HG03108 (cell line): ENCODE measurements around the gene MAP1LC3B2.

Source experiments
- ATAC-seq: cut with Tn5 transposase; IDR thresholded peaks from one replicate; pipeline ENCODE4 v1.9.1; 2021; ENCODE audit warnings: moderate library complexity; ENCODE audit not compliant: unreplicated experiment

The MAP1LC3B2 gene

DNA sequence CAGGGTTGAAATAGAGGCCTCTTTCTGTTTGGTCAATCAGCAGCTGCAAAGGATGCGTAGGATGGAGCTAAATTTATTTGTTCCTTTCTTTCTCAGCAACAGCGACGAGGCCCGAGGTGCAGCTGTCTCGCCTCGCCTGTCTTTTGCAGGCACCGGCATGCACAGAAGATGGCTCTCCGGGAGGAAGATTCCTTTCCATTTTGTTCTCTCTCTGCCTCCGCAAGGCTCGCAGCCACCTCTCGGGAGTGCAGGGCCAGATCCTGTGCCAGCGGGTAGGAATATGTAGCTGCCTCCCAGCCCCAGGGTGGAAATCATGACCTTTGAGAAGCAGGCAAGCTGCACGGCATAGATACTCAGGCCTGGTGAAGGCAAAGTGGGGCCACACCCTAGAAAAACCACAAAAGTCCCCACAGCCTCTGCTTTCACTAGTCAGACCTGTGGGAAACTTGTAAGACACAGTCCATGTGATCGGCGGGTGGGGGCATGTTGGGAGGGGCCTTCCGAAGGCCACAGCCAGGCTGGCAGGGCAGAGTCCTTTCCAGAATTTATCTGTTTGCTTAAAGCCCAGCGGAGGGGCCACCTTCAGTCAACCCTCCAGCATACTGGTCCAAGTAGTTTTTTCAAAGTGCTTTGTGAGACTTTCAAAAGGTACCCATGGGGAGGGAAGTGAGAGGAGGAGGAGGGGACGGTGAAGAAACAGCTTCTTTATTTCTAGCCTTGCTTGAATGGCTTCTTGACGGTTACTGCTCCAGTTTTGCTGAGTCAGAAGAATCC, at the start of gene MAP1LC3B2:
Gene MAP1LC3B2 (plus strand): TSS at position 220 of the 774 bp plus-strand sequence. CDS start 16,562 bp downstream, outside the sequence.
- peak; percentile 83 for ATAC-seq

DNA sequence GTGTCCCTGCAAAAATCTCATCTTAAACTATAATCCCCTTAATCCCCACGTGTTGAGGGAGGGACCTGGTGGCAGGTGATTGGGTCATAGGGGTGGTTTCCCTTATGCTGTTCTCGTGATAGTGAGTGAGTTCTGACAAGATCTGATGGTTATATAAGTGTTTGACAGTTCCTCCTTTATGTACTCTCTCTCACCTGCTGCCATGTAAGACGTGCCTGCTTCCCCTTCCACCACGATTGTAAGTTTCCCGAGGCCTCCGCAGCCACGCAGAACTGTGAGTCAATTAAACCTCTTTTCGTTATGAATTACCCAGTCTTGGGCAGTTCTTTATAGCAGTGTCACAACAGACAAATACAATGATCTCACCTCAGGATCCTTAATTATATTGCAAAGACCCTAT, 45.2 kb upstream of the MAP1LC3B2 start:
- no peak for ATAC-seq

DNA sequence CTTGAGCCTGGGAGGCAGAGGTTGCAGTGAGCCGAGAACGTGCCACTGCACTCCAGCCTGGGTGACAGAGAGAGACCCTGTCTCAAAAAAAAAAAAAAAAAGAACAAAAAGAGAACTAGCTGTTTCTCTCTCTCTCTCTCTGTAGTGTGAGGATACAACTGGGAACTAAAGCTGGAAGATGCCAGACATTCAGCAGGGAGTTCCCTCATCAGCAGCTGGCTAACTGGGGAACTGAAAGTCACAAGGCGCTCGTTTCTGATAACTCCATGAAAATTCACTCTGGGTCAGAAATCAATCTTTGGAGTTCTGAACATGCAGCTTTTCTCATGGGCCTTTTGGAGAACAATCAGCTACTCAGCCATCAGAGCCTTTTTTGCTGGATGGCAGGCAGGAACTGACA, 43.5 kb upstream of the MAP1LC3B2 start:
- ATAC-seq: no peak

DNA sequence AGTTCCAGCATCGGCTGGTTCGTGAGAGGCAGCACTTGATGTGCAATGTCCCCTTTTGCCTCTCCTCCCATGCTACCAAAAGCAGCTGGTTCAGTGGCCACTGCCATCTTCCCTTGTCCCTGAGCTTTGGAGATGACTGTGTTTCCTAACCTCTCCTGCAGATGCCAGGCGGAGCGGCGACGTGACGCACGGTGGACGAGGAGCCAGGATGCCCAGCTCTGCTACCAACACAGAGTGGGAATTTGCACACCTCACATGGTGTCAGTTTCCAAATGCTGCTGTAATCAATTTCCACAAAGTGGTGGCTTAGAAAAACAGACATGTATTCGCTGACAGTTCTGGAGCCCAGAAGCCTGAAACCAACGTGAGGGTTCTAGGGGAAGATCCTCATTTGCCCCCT, 42.5 kb upstream of the MAP1LC3B2 start:
- ATAC-seq: no peak

DNA sequence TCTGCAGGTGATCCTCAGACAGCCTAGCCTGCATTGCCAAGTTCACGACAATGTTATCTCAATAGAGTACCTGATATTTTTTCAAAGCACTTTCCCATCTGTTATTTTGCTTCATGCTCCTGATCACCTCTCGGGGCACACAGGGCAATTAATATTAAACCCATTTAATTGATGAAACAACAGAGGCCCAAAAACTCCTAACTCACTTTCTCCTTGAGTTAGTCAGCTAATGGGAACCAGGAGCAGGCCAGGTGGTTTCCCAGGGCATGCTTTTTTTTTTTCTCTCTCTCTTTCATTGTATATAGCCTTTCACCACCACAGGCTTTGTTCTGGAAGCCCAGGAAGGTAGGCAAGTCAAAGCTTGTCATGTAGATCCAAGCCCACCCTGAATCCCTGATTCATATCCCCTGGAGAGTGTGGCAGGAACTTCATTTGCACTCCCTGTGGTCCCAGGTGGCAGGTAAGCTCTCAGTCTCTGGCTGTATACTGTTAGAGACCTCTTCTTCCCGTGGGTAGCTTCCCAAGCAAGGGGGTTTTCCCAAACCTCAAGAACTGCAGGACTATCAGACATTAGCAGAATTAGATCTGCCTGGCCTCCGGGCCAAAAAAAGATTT, 41.6 kb upstream of the MAP1LC3B2 start:
- no peak for ATAC-seq

DNA sequence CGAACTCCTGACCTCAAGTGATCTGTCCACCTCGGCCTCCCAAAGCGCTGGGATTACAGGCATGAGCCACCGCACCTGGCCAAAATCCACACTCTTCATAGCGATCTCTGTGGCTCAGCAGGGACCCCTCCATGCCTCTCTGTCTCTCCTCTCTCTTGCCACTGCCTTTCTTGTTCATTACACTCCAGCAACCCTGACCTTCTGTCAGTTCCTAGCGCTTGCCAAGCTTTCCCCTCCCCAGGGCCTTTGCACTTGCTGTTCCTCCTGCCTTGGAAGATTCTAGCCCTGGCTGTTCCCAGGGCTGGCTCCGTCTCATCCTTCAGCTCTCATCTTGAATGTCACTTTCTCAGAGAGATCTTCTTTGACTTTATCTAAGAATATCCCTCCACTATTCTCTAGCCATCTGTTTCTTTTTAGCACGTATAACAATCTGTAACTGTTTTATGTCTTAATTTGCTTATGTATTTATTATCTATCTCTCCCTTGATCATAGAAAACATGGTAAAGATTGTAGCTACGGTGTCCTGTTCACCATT, 38.9 kb upstream of the MAP1LC3B2 start:
- ATAC-seq: no peak

DNA sequence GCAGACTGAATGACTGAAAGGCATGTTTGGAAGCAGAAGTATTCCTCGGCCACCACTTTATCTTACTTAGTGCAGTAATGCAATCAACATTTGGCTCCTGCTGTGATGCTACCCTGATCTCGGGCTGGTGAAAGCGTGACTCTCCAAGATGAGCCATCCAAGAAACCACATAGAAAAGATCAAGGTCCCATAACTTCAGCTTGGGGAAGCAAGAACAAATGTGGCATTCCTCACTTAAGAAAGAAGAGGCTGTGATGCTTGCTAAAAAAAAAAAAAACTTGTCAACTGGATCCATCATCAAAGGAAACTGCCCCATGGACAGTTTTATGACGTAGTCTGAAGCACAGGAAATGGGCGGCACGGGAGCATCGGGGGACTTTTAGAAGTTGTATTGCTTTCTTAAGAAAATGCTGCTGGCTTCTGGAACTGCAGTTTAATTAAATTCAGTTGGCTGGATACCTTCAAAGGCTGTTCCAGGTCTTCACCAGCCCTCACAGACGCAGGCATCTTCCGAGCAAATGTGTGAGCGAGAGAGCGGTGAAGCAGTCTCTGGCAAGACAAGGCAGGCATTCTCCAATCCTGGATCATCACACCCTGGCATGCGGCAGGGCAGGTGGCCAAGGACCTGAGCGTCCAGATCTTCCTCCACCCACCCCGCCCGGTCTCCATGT, 38.2 kb upstream of the MAP1LC3B2 start:
- no peak for ATAC-seq

DNA sequence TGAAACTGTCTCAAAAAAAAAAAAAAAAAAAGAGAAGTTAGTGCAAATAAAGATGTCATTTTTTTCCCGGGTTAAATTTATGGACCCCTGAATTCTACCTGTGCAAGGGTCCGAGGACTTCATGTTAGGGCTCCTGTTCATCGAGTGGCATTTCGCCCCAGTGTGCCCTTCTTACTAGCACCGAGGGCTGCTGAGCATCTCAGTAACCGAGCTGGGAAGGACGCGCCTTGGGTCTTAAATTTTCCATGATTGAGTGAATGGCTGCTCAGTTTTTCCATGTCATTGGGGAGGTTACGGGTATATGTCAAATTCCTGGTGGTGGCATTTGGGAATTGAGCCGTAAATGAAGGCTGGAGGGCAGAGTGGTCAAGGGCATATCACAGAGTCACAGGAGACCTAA, 34.9 kb upstream of the MAP1LC3B2 start:
- no peak for ATAC-seq

DNA sequence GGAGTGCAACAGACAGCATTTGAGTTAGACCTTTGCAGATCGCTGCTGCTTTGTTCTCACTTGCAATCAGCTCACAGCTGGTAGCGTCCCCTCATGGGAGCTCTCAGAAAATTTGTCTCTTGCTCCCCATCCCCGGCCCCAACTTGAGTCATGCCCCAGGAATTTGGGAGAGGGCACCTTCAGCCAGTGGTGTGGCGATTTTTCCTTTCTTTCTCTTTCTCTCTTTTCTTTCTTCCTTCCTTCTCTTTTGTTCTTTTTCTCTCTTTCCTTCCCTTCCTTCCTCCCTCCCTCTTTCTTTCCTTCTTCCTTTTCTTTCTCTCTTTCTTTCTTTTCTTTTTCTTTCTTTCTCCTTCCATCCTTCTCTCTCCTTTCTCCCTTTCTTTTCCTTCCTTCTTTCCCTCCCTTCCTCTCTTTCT, 34.2 kb upstream of the MAP1LC3B2 start:
- no peak for ATAC-seq

DNA sequence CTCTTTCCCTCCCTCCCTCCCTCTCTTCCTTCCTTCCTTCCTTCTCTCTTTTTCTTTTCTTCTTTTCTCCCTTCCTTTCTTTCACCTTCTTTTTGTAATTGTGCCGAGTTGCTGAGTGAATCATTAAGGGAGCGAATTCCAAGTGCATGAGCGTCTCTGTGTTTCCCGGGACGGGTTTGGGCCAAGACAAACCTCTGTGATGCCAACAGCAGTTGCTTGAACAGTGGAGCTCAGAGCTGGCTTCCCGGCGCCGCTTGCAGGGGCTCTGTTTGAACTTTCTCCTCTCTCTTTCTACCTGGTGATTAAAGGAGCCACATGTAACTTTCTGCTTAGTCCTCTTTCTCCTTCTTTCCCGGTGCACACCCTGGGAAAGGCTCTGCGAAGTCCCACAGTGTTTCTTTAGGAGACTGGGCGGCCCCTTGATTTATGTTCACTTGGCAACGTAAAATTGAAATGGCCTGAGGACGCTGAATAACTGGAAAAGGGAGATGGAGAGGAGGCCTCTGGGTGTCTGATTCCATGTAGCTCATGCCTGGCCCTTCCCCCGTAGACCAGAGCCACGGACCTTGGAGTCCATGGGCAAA, 33.7 kb upstream of the MAP1LC3B2 start:
- ATAC-seq: no peak

DNA sequence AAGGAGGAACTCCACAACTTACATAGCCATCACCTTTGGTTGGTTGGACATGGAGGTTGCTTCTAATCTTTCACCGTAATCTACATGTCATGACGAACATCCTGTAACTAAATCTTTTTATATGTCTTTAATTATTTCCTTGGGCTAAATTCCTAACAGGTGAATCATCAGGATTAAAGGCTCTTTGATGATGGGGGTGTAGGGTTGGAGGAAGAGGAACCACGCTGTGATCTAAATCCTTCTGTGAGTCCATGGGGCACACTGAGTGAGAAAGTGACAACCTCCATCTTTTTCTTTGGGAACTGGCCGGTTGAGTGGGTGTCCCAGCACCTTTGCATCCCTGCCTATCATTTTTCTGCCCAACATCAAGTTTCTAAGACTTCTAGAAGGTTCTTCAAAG, 31.1 kb upstream of the MAP1LC3B2 start:
- no peak for ATAC-seq

DNA sequence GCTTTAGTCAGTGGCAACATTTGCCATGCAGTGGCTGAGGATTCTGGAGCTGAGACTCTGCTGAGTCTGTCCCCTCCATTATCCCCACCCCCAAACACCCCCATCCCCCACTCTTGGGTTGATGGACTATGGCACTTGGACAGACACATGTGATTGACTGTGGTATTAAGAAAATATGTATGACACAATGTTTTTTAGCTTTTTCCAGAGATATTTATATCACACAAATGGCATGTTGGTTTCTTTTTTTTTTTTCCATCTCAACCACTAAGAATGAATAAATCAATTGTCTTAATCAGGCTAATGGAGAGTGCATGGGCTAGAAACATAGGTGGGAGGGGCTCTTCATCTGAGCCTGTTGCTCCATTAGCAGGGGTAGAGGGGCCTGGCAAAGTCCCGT, 30.7 kb upstream of the MAP1LC3B2 start:
- no peak for ATAC-seq

DNA sequence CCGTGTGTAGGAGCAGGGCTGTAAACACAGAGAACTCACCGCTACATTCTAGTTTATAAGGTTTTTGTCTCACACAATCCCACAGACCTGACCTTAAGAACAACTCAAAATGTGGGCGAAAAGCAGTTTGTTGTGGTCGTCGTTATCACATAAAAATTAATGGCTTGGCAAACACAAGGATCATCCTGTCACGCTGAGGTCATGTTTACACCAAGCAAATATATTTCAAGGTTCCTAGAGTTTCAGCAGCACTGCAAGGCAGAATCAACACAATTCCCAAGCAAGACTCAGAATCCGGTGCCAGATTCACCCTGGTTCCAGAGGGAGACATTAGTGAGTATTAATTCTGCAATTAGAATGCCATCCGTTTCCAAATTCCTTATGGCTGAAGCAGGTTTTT, 30.1 kb upstream of the MAP1LC3B2 start:
- ATAC-seq: no peak

DNA sequence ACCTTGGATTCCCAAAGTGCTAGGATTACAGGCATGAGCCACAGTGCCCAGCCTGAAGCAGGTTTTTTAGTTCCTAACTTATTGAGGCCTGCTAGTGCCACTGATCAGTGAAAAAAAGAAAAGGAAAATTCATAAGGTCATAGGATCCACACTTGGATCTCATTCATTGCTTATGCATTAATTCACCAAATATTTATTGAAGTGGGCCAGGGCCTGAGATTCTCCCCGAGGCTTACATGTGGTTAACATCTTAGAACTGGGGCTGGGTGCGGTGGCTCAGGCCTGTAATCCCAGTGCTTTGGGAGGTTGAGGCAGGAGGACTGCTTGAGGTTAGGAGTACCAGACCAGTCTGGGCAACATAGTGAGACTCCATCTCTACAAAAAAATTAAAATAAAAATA, 29.5 kb upstream of the MAP1LC3B2 start:
- no peak for ATAC-seq

DNA sequence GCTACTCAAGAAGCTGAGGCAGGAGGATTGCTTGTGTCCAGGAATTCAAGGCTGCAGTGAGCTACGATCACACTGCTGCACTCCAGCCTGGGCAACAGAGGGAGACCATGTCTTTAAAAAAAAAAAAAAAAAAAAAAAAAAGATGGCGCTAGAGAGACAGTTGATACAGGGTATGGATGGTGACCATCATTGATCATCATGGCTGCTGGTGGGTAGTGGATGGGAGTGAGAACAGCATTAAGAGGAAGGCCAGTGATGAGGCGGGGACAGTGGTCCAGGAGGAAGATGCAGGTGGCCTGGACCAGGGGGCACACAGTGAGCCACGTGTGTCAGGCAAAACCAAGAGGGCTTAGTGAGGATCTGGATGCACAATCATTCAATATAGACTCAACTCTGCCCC, 26.8 kb upstream of the MAP1LC3B2 start:
- no peak for ATAC-seq

DNA sequence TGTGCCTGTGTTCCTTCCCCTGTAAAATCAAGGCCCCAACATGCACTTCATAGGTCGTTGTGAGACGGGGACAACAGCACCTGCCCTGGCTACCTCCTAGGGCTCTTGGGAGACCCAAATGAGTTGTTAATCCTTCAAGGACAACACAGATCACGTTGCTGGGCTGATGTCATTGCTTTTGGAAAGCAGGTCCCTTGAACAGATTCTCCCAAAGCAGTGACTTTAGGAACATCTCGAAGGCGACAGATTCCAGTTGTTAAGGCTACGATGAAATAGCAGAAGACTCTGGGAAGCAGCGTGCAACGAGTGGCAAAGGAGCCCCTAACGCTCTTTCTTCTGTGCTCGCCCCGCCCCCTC, 26.2 kb upstream of the MAP1LC3B2 start:
- ATAC-seq: no peak

DNA sequence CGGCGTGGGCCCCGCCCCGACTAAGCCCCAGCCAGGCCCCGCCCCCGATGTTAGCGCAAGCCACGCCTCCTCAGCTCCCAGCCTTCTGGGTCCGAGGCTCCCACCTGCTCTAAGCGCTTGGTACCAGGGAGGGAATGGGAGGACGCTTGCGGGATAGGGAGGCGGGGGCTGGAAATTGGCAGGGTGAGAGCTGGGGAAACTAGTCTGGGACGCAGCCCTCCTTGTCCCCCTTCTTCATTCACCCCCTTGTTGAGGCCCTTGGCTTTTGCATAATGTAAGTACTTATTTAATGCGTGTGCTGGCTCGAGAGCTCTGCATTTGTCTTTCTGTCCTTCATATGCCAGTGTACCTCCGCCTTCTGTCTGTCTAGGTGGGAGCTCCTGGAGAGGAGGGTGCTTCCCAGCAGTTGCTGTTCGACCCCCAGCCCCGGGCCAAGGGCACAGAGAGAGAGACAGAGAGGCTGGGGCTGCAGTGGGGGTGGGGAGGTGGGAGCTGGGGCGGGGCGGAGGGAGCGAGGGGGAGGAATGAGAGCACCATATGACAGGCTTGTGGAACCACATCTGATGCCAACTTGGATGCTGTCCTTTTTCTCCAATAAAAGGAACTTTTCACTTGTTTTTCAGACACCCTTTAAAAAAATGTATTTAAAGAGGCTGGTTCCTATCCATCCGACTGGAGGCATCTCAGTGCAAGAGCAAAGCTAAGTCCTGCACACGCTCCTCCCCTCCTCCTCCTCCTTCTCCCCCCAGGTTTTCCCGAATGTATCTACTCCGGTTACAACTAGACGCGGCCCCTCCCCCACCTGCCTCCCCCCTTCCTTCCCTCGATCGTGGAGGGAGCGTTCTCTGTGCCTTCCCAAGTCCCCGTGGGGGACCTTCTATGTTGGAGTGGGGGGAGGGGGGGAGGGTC, 25.6 kb upstream of the MAP1LC3B2 start:
- ATAC-seq: peak; percentile 40

DNA sequence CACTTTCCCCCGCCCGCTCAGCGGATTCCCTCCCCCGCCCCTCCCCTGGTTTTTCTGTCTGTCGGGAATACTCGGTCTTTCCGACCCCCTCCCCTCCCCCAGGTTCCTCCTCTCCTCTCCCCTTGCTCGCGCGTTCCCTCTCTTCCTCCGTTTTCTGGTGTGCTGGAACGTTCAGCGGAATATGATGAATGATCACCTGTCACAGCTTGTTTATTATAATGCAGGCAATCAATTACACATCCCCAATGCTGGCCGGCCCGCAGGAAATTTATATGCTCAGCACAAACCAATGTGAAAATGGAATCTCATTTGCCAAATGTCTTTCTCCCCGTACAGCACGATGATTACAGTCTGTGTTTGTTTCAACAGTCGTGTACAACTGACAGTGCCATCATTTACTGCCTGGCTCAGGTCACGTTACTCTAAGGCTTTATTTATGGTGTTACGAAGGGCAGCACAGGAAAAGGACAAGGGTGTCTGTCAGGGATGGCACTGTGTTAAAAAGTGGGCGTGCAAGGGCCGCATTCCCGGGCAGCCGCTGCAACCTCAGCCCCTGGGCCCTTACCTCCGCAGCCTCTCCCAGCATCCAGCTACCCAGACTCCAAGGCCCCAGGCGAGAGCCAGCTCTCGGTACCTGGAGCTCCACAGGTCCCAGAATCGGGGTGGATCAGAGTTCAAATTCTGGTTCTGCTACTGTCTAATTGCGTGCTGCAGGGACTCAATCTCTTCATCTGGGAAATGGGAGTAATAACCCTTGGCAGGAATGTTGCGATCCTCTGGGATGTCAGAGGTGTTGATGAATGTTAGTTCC, 24.7 kb upstream of the MAP1LC3B2 start:
- ATAC-seq: no peak

DNA sequence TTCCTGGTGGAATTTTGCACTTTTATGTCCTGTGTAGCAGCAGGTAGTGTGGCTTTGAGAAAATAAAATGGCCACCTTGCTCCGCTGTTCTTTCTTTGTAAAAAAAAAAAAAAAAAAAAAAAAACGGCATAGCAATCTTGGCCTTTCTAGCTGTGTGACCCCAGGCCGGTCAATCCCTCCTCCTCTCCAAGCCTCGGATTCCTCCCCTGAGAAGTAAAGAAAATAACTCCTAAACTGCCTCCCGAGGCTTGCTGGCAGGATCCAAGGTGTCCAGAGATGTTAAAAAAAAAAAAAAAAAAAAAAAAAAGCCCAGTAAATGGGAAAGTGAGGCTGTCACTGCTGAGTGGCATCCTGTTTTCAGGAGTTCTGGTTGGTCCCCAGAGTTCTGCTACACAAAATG, 23.9 kb upstream of the MAP1LC3B2 start:
- no peak for ATAC-seq
